Occipital lobe (tissue), 2 donors: ENCODE results near the gene CHGA. TPM values are rescaled to one million over a fixed set of nuclear protein-coding genes. Genes with fewer than 3 reads are reported as not detected.

ENCODE experiments used
- DNase-seq: peaks from one replicate; lab custom pipeline; 2025; lab: John Stamatoyannopoulos, UW
- total RNA-seq: library from RNA; depleted of rRNA; stranded (reverse); fragments of >200 nt; gene quantifications from one replicate; pipeline ENCODE4 v1.2.3, GENCODE V29; 2014

The CHGA gene
- total RNA-seq, 1 donor from 2014 or later, result 37.9 TPM

- no peak for DNase-seq
Measured at GRCh38 chr14:92978229-92979021, 55.5 kb downstream of the CHGA start.

- no peak for DNase-seq
Measured at GRCh38 chr14:92980866-92981265, 57.9 kb downstream of the CHGA start.

GRCh38 chr14:92981726-92982125, 58.8 kb downstream of the CHGA start:
- DNase-seq, result no peak

GRCh38 chr14:92982956-92983355, 60.0 kb downstream of the CHGA start:
- no peak for DNase-seq

- DNase-seq, result no peak
Measured at GRCh38 chr14:92984082-92984788, 61.3 kb downstream of the CHGA start.

Other genes with a start within 250 kb of the CHGA start
- gene LGMN, start 174.5 kb upstream of the CHGA start, total RNA-seq, result 23.6 TPM
- 28.7 TPM for gene GOLGA5, start 128.8 kb upstream of the CHGA start, total RNA-seq
- 24.3 TPM for gene ITPK1, start 192.8 kb downstream of the CHGA start, total RNA-seq